Measurements from ENCODE around the gene RRBP1. TPM values are rescaled to one million over a fixed set of nuclear protein-coding genes. Genes with fewer than 3 reads are reported as not detected.

The RRBP1 gene
- total RNA-seq, 4 donors from 2014 or later: 76.5 to 162 (median 83.9) TPM

DNA sequence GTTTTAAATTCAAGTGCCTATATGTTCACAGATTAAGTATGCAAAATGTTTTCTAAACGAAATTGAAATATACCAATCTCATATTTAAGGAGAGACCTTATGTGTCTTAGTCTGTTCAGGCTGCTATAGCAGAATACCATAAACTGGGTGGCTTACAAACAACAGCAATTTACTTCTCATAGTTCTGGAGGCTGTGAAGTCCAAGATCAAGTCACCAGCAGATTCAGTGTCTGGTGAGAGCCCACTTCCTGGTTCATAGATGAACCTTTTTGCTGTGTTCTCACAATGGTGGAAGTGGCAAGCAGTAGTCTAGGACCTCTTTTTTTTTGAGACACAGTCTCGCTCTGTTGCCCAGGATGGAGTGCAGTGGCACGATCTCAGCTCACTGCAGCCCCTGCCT is 115.7 kb downstream of the RRBP1 start:
- Histone ChIP-seq H3K36me3 (no peaks in the 10 kb centered on the region), H3K27me3 (no peaks in the 10 kb centered on the region), H3K4me1 (peaks cover 0 to 14% (median 4%) of the 10 kb centered on the region in 4 donors), H3K27ac (no peak overlapping the region), H3K4me3 (no peak overlapping the region), H3K9me3 (no peaks in the 10 kb centered on the region)
- WGBS, 2 donors: 91% methylated on average over 3 of the region's 3 CpGs
- no peak for TF ChIP-seq EP300 (IDR thresholded peaks at IDR 0.05)
- TF ChIP-seq POLR2A (IDR thresholded peaks at IDR 0.05): no peak
- TF ChIP-seq, protein P1, sequence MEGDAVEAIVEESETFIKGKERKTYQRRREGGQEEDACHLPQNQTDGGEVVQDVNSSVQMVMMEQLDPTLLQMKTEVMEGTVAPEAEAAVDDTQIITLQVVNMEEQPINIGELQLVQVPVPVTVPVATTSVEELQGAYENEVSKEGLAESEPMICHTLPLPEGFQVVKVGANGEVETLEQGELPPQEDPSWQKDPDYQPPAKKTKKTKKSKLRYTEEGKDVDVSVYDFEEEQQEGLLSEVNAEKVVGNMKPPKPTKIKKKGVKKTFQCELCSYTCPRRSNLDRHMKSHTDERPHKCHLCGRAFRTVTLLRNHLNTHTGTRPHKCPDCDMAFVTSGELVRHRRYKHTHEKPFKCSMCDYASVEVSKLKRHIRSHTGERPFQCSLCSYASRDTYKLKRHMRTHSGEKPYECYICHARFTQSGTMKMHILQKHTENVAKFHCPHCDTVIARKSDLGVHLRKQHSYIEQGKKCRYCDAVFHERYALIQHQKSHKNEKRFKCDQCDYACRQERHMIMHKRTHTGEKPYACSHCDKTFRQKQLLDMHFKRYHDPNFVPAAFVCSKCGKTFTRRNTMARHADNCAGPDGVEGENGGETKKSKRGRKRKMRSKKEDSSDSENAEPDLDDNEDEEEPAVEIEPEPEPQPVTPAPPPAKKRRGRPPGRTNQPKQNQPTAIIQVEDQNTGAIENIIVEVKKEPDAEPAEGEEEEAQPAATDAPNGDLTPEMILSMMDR (IDR thresholded peaks at IDR 0.05): no peak
- no peak for DNase-seq (ENCODE audit: low spot score in 2 of 2)

DNA sequence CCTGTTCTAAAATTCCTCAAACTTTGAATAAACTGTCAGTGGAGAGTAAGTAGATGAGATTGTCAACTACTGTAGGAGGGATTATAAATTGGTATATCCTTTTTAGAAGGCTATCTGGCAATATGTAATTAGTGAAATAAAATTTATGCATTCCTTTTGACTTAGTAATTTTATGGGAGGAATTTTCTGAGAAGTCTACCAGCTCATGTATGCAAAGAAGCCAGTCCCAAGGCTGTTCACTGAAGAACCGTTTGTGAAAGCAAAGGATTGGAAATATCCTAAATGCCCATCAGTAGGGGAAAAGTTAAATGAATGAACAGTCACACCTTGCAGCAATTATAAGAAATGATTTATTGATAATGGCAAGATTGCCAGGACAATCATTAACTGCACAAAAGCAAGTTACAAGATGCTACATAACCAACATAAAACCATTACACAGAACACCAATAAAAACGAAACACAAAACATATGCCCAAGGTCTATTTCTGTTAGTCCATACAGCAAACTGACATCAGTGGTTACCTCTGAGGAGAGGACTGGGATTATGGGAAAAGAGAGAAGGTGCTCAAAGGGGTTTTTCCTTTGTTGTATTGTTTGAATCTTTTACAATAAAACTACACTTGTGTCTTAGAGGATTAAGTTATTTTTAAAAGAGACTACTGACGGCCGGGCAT is 116.7 kb downstream of the RRBP1 start:
- H3K27ac ChIP-seq: no peak overlapping the region
- 56 to 65% methylated on average over 4 of the region's 4 CpGs for WGBS, 2 donors

More for the DNA sequence above, 116.7 kb downstream of the RRBP1 start:
- TF ChIP-seq EP300 (IDR thresholded peaks at IDR 0.05) (no peak), POLR2A (IDR thresholded peaks at IDR 0.05) (no peak)
- TF ChIP-seq, protein P1 (IDR thresholded peaks at IDR 0.05): no peak
- Histone ChIP-seq H3K9me3 (no peaks in the 10 kb centered on the region), H3K36me3 (no peaks in the 10 kb centered on the region), H3K4me3 (no peak overlapping the region), H3K27me3 (no peaks in the 10 kb centered on the region), H3K4me1 (peaks cover 0 to 8% (median 4%) of the 10 kb centered on the region in 4 donors)
- DNase-seq (ENCODE audit: low spot score in 2 of 2): no peak

Other genes with a start within 250 kb of the RRBP1 start
- 1 to 10 TPM in 1 of 4 donors, under 1 TPM in 2, not detected in 1; 0.39 to 5.9 (median 0.63) TPM for gene BFSP1, start 150.9 kb downstream of the RRBP1 start, total RNA-seq
- gene DSTN, start 112.2 kb downstream of the RRBP1 start, total RNA-seq: 100 to 1,000 TPM; 166 to 322 (median 242) TPM
- gene BANF2, start 17.7 kb upstream of the RRBP1 start, total RNA-seq: not detected